Heart left ventricle (tissue), 16 donors: ENCODE data around the gene RFX7. TPM values are rescaled to one million over a fixed set of nuclear protein-coding genes. Genes with fewer than 3 reads are reported as not detected.

Experiments used
- ATAC-seq, 4 donors: fragments of 200-7000 bp; cut with Tn5 transposase; one replicate each; pipeline ENCODE4 v1.9.1; 2020 to 2022; ENCODE audit warnings: moderate library complexity in 4 of 4, mild to moderate bottlenecking in 3 of 4, moderate number of reproducible peaks in 1 of 4
- DNase-seq, 5 donors: peaks; one replicate each; pipeline ENCODE4 v3.0.0-alpha.2; 2020
- H3K27ac ChIP-seq, 12 donors: fragments of 200-600 bp; sonication (generic) in 4 of 12; one replicate each; pipeline versions ENCODE4 v1.5.0 to v1.8.0; 2016 to 2022; ENCODE audit warnings: mild to moderate bottlenecking in 2 of 12
- H3K27me3 ChIP-seq, 9 donors: fragments of 200-600 bp; sonication (generic) in 2 of 9; one replicate each; pipeline versions ENCODE4 v1.5.1 to v1.8.0; 2016 to 2022; ENCODE audit warnings: mild to moderate bottlenecking in 3 of 9
- H3K36me3 ChIP-seq, 9 donors: fragments of 200-600 bp; sonication (generic) in 2 of 9; one replicate each; pipeline versions ENCODE4 v1.5.0 to v1.8.0; 2018 to 2022; ENCODE audit warnings: mild to moderate bottlenecking in 2 of 9
- H3K4me1 ChIP-seq, 12 donors: fragments of 200-600 bp; sonication (generic) in 4 of 12; one replicate each; pipeline versions ENCODE4 v1.5.0 to v1.8.0; 2016 to 2022; ENCODE audit warnings: mild to moderate bottlenecking in 3 of 12
- H3K4me3 ChIP-seq, 12 donors: fragments of 200-600 bp; sonication (generic) in 4 of 12; one replicate each; pipeline versions ENCODE4 v1.5.0 to v1.8.0; 2017 to 2022; ENCODE audit warnings: mild to moderate bottlenecking in 9 of 12, moderate library complexity in 4 of 12
- H3K9me3 ChIP-seq, 12 donors: fragments of 200-600 bp; sonication (generic) in 4 of 12; one replicate each; pipeline versions ENCODE4 v1.5.0 to v1.8.0; 2016 to 2022; ENCODE audit warnings: mild to moderate bottlenecking in 1 of 12
- POLR2A ChIP-seq, 2 donors: fragments of 450-650 bp; IDR thresholded peaks; one replicate each; pipeline ENCODE4 v1.6.1; 2017; ENCODE audit warnings: antibody characterized with exemption in 2 of 2, mild to moderate bottlenecking in 2 of 2, moderate library complexity in 2 of 2
- WGBS, 4 donors: extraction: QIAGEN DNeasy Blood & Tissue Kit in 2 of 4; methylation state at CpG; one replicate each; pipeline versions ENCODE4 v1.1.5 to v1.1.7; 2013 to 2018; 5-methylcytosine and 5-hydroxymethylcytosine counted together
- intact Hi-C, 10 donors: fragments of 100-400 bp; cut with DNase I; formaldehyde crosslinking; loops; one replicate each; pipeline versions ENCODE4 v1.11.1 to v1.14.2; 2022
- polyA plus RNA-seq, 2 donors: library from polyadenylated mRNA; stranded (reverse); fragments of 200-250 nt; gene quantifications; one replicate each; pipeline ENCODE4 v1.2.3, GENCODE V29; 2013
- total RNA-seq, 9 donors: library from RNA; depleted of rRNA in 2 of 9; stranded (reverse); fragments of >200 nt in 2 of 9; fragmentation: NEBNext Ultra II Directional in 3 of 9; extraction: Animal tissue kit (Norgen Biotek cat#: 25700) in 3 of 9; gene quantifications; one replicate each; pipeline versions ENCODE4 v1.1.0 to v1.2.4, GENCODE V29; 2016 to 2023
- TF ChIP-seq, protein P1 (sequence below), 12 donors: fragments of 200-600 bp; sonication (generic) in 4 of 12; IDR thresholded peaks; one replicate each; pipeline versions ENCODE4 v1.5.0 to v1.8.0; 2018 to 2022; ENCODE audit warnings: antibody characterized with exemption in 12 of 12, mild to moderate bottlenecking in 5 of 12
- donor health status: ischemic (EF 13 %, LVEDD 7.1; RV severe dilation, severe dysfunction).
- donor health status: healthy with polysubstance abuse.
- donor health status: DM: no; HTN: yes; CAD: no.
- donor health status: DM: no; HTN: no; CAD: no.
- donor health status: ischemic (EF 25% LVEDD 6.9; RV normal size, moderate dysfunction).
- donor health status: ischemic (EF 25% LVEDD 5.7; RV mildly dilated, moderate dysfunction).
- donor health status: healthy.
- donor health status: DM: yes; HTN: yes; CAD: no.
- donor health status: ischemic (EF 35%, LVEDD 5.7; RV mildly dilated, moderate dysfunction).
- donor health status: nonischemic (EF 11% LVEDD 7.7; RV severe dilation, severe dysfunction).
- donor health status: DM: yes; HTN: yes; CAD: no.
- donor health status: PGD.
- donor health status: ischemic (EF 29% LVEDD 5.4; RV normal size, mild dysfunction).
- donor health status: nonischemic (EF 23%, LVEDD 6.1; RV moderate dilation, normal function).

Gene RFX7
- total and polyA plus RNA-seq, 11 donors: 0.91 to 15.2 (median 7.6) TPM

DNA sequence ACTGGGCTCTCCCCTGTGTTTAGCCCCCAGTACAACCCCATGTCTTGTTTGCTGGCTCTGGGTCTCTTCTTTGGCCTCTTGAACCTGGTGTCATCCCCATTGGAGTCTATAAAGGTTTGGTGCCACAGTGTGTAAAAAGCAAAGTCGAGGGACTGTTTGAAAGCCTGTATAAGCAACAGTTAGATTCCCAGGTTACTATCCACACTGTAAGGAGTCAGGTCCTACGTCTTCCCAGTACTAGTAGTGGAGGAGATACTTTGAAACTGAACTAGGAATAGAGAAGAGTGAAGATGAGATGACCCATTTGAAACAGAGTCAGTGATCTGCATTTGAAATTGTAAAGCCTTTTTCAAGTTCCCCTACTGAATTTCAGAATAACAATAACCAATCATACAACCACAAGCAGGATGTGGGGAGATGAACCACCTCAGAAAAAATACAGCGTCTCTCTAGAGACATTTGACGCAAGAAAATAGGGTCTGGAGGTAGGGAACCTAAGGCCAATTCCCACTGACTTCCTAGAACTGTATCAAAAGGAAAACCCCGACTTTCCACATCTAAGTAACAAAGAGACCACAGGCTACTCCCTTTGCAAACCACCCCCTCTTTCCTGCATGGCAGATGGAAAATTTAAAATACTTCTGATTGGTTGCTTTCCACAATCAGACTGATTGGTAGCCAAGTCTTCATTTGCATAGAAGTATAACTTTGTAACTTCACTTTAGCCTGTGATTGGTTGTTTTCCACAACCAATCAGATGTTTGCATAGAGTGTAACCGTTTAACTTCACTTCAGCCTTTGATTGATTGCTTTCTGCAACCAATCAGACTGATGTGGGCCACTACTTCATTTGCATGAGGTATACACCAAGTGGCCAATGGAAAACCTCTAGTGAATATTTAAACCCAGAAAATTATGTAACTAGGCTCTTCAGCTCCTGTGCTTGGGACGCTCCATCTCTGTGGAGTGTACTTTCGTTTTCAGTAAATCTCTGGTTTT lies 200.4 kb downstream of the RFX7 start:
- H3K27ac ChIP-seq: peak overlapping the region in 11 of 12 donors; percentile 2 to 64 (median 44)
- intact Hi-C loops: loop anchor here in 3 of 10 donors (5.0 to 10.0 kb wide), 3 partner anchors 48 to 148 kb away; partner anchors contain the start of gene NEDD4 (in 2 of the 3)
- TF ChIP-seq POLR2A (IDR thresholded peaks at IDR 0.05): no peak
- TF ChIP-seq, protein P1, sequence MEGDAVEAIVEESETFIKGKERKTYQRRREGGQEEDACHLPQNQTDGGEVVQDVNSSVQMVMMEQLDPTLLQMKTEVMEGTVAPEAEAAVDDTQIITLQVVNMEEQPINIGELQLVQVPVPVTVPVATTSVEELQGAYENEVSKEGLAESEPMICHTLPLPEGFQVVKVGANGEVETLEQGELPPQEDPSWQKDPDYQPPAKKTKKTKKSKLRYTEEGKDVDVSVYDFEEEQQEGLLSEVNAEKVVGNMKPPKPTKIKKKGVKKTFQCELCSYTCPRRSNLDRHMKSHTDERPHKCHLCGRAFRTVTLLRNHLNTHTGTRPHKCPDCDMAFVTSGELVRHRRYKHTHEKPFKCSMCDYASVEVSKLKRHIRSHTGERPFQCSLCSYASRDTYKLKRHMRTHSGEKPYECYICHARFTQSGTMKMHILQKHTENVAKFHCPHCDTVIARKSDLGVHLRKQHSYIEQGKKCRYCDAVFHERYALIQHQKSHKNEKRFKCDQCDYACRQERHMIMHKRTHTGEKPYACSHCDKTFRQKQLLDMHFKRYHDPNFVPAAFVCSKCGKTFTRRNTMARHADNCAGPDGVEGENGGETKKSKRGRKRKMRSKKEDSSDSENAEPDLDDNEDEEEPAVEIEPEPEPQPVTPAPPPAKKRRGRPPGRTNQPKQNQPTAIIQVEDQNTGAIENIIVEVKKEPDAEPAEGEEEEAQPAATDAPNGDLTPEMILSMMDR (IDR thresholded peaks at IDR 0.05): no peak
- H3K36me3 ChIP-seq: no peaks in the 10 kb centered on the region
- no peaks in the 10 kb centered on the region for H3K27me3 ChIP-seq
- WGBS, 4 donors: 65 to 74% (median 68%) methylated on average over 8 of the region's 8 CpGs
- peak overlapping the region in 6 of 12 donors; percentile 12 to 31 (median 26) for H3K4me3 ChIP-seq
- ATAC-seq (peak in 3 of 4 donors; percentile 22 to 78 (median 51)), DNase-seq (peak in 1 of 5 donors; percentile 10)
- peaks cover 0 to 17% (median 7%) of the 10 kb centered on the region in 12 donors for H3K4me1 ChIP-seq
- H3K9me3 ChIP-seq: peaks cover 0 to 3% (median 0%) of the 10 kb centered on the region in 12 donors

DNA sequence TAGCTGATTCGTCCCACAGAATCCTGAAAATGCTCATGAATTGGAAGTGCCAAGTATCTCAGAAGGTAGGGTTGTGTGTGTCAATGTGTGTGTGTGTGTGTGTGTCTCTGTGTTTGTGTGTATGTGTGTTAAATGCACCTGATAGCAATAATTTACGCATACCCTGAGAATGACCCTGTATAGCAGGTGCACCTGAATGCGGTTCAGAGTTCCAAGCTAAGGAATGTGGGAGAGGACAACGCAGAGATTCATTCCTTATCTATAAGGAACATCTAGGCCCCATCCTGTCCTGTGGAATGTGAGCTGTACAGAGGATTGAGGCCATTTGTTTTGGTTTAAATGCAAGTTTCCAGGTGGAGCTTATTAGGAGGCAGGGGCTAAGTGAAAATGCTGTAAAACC lies 201.2 kb downstream of the RFX7 start:
- H3K9me3 ChIP-seq: peaks cover 0 to 3% (median 0%) of the 10 kb centered on the region in 12 donors
- H3K27me3 ChIP-seq: no peaks in the 10 kb centered on the region
- intact Hi-C loops: loop anchor here in 3 of 10 donors (5.0 to 10.0 kb wide), 3 partner anchors 48 to 148 kb away; partner anchors contain the start of gene NEDD4 (in 2 of the 3)
- H3K36me3 ChIP-seq: no peaks in the 10 kb centered on the region
- H3K4me1 ChIP-seq: peaks cover 0 to 17% (median 7%) of the 10 kb centered on the region in 12 donors
- ATAC-seq: no peak
- TF ChIP-seq, protein P1 (IDR thresholded peaks at IDR 0.05): no peak
- TF ChIP-seq POLR2A (IDR thresholded peaks at IDR 0.05): no peak
- H3K27ac ChIP-seq: peak overlapping the region in 8 of 12 donors; percentile 19 to 64 (median 53)
- DNase-seq: no peak
- 71 to 81% (median 72%) methylated on average over 4 of the region's 4 CpGs for WGBS, 4 donors
- no peak overlapping the region for H3K4me3 ChIP-seq

DNA sequence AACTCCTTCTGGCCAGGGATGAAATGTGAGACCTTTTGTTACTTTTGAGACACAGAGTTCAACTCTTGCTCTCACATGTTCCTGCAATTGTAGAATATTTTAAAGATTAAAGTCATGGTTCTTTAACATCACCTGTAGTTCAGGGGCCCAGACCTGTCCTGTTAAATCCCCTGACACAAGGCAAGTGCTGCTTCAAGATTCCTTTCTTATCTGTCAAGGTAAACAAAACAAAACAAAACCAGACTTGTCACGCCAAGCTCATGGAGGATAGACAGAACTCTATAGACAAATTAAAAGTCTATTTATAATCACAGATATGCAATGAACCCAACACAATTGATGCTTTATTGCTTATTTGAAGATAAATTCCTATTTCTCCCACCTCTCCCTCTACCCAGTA lies 201.6 kb downstream of the RFX7 start:
- H3K27me3 ChIP-seq: no peaks in the 10 kb centered on the region
- 77 to 95% (median 87%) methylated on average over 1 of the region's 1 CpG for WGBS, 4 donors
- no peak for TF ChIP-seq POLR2A (IDR thresholded peaks at IDR 0.05)
- TF ChIP-seq, protein P1 (IDR thresholded peaks at IDR 0.05): no peak
- no peak for DNase-seq
- intact Hi-C loops: loop anchor here in 3 of 10 donors (5.0 to 10.0 kb wide), 3 partner anchors 47 to 147 kb away; partner anchors contain the start of gene NEDD4 (in 2 of the 3)
- no peaks in the 10 kb centered on the region for H3K36me3 ChIP-seq
- peaks cover 0 to 3% (median 0%) of the 10 kb centered on the region in 12 donors for H3K9me3 ChIP-seq
- ATAC-seq: no peak
- no peak overlapping the region for H3K4me3 ChIP-seq
- no peak overlapping the region for H3K27ac ChIP-seq
- H3K4me1 ChIP-seq: peaks cover 0 to 17% (median 7%) of the 10 kb centered on the region in 12 donors
